Caki2 (cell line): ENCODE results near the gene MIEF1. TPM values are rescaled to one million over a fixed set of nuclear protein-coding genes. Genes with fewer than 3 reads are reported as not detected.

Source experiments
- DNase-seq: peaks from one replicate; pipeline ENCODE4 v3.0.0-alpha.2; 2015; ENCODE audit warnings: low read depth
- in situ Hi-C: cut with HindIII; loops from 2 replicates; pipeline ENCODE4 v1.10.0; 2016; ENCODE audit warnings: low sequenced_read_pairs, low pct_unique_long_range_greater_than_20kb, mixed read lengths
- total RNA-seq: library from RNA; depleted of rRNA; stranded (reverse); fragments of >200 nt; shearing (Covaris generic); gene quantifications from 2 replicates; pipeline ENCODE4 v1.2.3, GENCODE V29; 2014; ENCODE audit warnings: low replicate concordance

The MIEF1 gene
- total RNA-seq, 1 experiment from 2014 or later, result 31.9 TPM

DNA sequence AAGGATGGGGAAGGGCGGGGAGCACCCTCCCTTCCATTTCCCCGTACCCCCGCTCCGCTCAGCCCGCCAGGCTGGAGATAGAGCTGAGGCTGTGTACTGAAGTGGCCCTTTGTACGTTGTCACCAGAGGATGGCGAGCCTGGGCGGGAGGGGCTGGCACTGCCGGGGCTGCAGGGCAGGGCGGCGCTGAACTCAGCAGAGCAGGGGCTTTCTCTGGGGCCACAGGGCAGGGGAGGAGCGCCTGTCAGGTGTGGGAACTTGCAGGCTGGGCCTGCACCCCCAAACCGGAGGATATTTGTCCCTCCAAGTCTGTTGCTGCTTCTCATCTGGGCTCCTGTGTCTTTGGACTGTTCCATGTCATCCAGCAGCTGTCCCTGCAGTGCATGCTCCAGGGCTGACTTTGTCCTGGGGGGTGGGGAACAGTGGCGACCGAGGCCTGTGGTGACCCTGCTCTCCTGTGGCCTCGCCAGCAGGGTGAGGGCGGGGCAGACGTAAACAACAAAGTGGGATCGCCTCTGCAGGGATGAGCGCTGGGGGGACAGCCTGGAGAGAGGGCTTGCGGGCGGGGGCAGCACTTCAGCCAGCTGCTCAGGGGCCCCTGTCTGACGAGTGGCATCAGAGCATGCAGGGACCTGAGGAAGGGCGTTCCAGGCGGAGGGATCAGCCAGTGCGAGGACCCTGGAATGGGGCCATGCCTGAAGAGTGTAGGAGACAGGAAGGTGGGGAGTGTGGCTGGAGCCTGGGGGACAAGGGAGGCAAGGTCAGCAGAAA is 32.2 kb upstream of the MIEF1 start:
- no peak for DNase-seq
- in situ Hi-C loops, result no loop called here

DNA sequence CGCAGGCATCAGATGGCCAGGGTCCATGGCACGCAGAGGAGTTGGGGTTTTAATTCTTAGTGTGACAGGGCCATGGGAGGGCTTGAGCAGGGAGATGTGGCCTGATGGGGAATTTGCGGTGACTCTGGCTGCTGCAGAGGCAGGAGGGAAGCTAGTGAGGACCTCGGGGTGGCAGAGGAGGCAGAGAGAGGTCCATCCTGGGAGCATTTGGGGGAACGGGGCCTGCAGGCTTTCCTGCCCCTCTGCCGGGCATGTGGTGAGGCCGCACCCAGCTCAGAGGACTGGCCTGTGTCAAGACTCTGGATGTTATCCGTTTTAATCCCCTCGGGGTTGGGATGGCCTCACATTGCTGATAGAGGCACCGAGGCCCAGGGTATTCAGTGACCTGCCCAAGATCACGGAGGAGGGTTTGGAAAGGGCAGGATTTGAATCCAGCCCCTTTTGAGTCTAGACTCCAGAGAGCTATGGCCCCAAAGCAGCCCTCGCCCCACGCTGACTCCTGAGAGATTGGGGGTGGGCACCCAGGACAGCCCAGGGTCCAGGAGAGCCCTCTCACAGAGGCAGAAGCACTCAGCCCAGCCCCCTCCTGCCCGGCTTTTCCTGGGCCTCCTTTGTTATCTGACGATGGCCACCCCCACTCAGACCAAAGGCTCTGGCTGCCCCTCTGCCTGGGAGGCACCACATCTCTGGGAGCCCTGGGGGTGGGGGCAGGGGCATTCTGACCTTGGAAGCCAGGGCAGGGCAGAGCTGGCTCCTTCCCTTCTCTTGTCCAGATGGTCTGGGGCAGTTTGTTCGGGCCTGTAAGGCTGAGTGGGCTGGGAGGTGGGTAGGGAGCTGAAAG is 31.4 kb upstream of the MIEF1 start:
- in situ Hi-C loops, result no loop called here
- DNase-seq, result no peak

- in situ Hi-C loops, result no loop called here
- peak; percentile 65 for DNase-seq
These were observed 30.5 kb upstream of the MIEF1 start for GRCh38 chr22:39471381-39472141.

DNA sequence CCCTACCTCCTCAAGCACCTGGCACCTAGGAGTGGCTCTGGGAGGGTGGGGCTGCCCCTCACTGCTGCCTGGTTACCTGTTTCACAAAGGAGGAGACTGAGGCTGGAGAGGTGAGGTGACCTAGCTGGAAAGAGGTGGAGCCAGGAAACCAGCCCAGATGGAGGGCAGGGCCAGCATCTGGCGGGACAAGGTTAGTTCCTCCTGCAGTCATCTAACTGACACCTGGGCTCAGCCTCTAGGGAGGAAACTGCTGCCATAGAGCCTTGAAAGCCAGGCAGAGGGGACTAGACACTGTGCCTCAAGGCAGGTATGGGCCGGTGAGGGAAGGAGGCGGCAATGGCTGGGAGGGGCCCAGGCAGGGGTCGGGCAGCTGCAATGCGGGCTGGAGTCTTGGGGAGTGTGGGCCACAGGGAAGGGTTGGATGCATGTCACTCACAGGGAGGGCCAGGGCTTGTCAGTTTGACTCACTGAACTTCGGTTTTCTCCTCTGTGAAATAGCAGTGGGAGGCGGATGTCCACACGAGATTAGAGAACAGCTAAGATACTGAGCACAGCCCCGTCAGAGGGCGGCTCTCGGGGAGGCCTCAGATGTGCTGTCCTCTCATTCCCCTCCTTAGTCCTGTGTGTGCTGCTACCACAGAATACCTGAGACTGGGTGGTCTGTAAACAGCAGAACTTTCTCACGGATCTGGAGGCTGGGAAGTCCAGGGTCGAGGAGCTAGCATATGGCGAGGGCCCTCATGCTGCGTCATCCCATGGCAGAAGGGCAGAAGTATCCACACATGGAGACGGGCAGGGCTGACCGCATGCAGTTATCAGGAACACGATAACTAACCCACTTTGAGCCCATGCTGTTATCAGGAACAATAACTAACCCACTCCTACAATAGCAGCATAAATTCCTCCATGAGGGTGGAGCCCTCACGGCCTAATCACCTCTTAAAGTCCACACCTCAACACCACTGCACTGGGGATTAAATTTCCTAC is 29.2 kb upstream of the MIEF1 start:
- in situ Hi-C loops, result no loop called here
- DNase-seq, result no peak

DNA sequence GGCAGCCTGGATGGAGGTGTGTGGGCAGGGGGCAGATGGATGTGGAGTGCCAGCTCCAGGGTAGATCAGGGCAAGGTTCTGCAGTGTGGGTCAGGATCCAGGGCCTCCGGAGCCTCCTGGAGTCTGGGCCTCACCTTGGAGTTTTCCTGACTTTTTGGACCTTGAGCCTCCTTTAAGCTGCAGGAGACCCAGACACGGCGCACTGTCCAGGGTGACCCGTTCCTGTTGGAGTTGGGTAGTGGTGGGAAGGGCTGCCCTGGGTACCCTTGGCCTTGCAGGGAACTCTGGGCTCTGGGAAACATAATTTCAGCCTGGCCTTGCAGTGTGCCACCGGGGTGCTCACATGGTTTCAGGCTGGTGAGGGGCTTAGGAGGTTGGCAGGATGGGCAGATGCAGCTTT is 28.2 kb upstream of the MIEF1 start:
- no peak for DNase-seq
- in situ Hi-C loops, result no loop called here

DNA sequence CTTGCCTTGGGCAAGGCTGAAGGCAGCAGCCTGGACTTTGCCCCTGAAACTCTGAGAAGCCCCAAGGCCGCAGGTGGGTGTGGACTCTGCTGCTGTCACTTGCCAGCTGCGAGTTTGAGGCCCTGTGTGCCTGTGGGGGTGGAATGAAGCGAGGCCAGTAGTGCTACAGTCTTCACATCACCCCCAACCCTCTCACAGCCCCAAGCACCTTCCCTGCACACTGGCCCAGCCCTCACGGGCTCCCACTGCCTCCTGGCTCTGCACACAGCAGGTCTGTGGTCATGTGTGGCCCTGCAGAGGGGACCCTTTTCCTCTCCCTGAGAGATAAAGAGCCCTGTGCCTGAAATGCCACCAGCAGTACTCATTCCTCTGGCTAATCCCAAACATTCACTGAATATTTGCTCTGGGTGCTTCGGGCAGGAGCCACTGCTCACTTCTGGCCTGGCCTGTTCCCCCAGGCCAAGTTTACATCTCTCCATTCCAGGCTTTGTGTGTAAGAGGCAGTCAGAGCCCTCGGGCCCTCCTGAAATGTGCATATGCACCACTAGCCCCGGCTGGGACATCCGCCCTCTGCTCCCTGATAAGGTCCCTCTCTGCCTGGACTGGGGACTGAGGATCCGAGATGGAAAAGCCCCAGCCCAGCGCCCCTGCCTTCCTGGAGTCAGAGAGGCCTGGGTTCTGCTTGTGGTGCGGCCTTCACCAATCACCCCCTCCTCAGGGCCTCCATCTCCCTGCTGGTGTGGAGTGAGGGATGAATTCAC is 27.6 kb upstream of the MIEF1 start:
- no peak for DNase-seq
- in situ Hi-C loops, result no loop called here

DNA sequence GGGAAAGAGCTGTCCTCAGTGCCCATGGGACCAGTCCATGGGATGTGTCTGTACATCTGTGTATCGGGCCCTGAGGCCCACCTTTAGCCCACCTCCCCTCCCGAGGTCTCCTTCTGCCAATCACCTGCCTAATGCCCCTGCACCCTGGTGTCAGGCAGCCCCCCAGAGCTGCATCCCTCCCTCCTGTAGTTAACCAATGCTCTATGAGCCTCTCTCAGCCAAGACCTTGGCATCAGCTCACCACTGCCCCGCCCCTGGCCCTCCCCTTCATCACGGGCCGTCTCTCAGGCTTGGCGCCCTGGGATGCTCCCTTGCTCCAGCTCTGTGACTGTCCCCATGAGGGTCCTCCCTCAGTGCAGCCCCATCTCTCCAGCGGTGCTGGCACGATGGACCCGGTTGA is 26.8 kb upstream of the MIEF1 start:
- in situ Hi-C loops, result no loop called here
- no peak for DNase-seq

DNA sequence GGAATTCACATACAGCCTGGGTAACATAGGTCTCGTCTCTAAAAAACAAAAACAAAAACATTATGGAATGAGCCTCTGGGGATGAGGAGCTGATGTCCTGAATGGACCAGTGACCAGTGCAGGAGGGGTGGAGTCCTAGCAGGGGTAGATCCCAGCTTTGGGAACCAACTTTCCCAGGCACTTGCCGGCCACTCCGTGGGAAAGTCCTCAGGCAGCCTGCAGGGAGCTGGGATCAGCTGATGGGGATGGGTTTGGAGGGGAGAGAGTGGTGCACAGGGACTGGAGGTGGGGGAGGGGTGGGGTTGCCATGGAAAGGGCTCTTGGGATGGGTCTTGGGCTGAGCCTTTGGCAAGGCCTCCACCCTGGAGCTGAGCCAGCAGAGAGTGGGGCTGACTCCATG is 26.2 kb upstream of the MIEF1 start:
- in situ Hi-C loops, result no loop called here
- no peak for DNase-seq

- in situ Hi-C loops, result no loop called here
- no peak for DNase-seq
These were observed 25.4 kb upstream of the MIEF1 start for GRCh38 chr22:39476664-39477063.

DNA sequence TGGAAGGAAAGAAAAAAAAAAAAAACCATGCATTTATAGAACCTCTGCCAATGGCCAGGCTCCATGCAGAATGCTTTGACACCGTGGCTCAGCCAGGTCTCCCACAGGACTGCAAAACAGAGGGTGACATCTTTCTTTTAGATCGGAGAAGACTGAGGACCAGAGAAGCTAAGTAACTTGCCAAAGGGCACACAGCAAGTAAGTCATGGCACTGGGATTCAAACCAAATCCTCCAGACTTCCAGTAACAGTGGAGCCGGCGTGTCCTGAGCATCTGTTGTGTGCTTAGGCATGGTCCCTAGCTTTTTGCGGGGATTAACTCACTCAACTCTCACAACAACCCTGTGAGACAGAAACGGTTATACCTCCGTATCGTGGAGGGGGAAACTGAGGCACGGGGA is 24.5 kb upstream of the MIEF1 start:
- in situ Hi-C loops, result no loop called here
- DNase-seq, result no peak

DNA sequence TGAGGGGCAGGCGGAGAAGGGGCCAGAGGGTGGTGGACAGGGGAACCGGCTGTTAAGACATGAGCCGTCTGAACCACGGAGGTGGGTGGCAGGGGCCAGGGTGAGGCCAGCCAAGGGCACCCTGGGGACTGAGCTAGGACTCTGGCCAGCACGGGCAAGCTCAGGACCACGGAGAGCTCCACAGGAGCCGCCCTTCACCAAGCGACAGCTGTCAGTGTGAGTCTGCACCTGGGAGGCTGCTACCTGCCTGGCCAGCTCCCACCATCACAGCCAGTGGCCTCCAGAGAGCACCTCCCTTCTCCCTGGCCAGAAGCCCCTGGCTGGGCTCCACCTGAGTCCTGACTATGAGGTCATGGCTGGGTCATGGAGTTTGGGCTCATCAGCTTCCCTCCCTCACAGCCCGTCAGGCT is 23.6 kb upstream of the MIEF1 start:
- in situ Hi-C loops, result no loop called here
- peak; percentile 41 for DNase-seq

- in situ Hi-C loops, result no loop called here
- no peak for DNase-seq
These were observed 22.8 kb upstream of the MIEF1 start for GRCh38 chr22:39479254-39479653.

DNA sequence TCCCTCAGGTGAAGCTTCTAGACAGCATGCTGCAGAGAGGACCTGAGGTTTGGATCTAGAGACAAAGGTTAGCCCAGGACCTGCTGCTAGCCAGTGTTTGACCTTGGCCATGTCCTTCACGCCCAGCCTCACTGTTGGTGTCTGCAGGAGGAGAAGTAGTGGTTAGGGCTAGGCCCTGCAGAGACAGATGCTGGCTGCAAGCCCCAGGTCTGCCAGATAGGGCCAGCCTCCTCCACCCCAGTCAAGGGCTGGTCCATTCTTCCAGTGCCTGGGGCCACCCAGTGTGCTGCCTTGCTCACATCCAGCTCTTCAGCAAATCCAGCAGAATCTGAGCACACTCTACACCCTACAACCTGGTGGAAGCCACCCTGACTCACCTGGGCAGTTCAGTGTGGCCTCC is 21.5 kb upstream of the MIEF1 start:
- DNase-seq, result no peak
- in situ Hi-C loops, result loop anchor here (10.0 kb wide), 1 partner anchor 76 kb away; no protein-coding TSS in a partner anchor

- in situ Hi-C loops, result loop anchor here (10.0 kb wide), 1 partner anchor 76 kb away; no protein-coding TSS in a partner anchor
- no peak for DNase-seq
These were observed 21.0 kb upstream of the MIEF1 start for GRCh38 chr22:39481054-39481453.

DNA sequence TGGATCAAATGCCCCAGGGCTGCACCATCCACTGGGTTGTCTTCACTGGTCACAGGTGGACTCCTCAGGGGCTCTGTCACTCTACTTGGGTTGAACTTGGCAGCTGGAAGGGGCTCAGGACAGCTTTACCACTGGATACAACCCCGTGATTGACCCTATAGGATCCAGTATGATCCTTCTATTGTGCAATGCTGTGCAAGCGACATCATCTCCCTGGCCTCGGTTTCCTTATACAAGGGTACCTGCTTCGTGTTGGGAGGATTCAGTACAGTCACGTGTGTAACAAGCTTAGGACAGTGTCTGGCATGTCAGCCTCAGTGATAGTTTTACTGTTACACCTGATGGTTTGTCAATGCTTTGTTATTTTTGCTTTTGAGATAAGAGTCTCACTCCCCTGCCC is 20.5 kb upstream of the MIEF1 start:
- in situ Hi-C loops, result loop anchor here (10.0 kb wide), 1 partner anchor 77 kb away; no protein-coding TSS in a partner anchor
- no peak for DNase-seq

- in situ Hi-C loops, result loop anchor here (10.0 kb wide), 1 partner anchor 78 kb away; no protein-coding TSS in a partner anchor
- no peak for DNase-seq
These were observed 19.3 kb upstream of the MIEF1 start for GRCh38 chr22:39482768-39483167.
